ENCODE data around the gene ZNF684. TPM values are rescaled to one million over a fixed set of nuclear protein-coding genes. Genes with fewer than 3 reads are reported as not detected.
"Not testable (repeated sequence)": the region's sequence is repeated elsewhere in the genome, so short reads cannot be mapped to it uniquely, and the experiment has no call there.

ZNF684 gene
- total RNA-seq, 1 experiment from 2014 or later: 1.4 TPM

DNA sequence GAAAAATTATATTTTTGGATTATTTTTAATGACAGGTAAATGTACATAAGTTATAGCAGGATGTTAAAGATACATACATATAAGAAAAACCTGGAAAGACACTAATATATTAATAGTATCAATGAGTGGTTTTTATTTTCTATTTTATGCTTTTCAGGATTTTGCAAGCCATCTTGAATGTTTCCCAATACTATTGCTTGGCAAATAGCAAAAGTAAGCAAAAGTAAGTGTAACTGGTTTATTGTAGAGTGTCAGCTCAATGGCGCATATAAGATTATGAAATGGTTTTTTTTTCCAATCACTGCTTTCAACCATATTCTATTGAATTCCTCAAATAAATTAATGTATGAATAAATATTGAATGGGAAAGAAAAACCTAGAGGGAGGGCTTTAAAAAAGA, 36.4 kb downstream of the ZNF684 start:
- intact Hi-C loops (cut with micrococcal nuclease): no loop called here
- POLR2A ChIA-PET: interaction anchor here (0.7 kb wide), 1 partner anchor 118 kb away, joined by 4 read pairs; no protein-coding TSS in a partner anchor
- no peaks in the 10 kb centered on the region for H3K36me3 Mint-ChIP-seq (ENCODE audit: insufficient read depth, unreplicated experiment)
- no peak overlapping the region for H3K27ac Mint-ChIP-seq (ENCODE audit: low read depth, unreplicated experiment)
- H3K4me3 Mint-ChIP-seq (ENCODE audit: unreplicated experiment): no peak overlapping the region
- no peak for DNase-seq (ENCODE audit: unreplicated experiment)
- no TSS peak for BruUV-seq (replicated peaks)
- no peaks in the 10 kb centered on the region for H3K27me3 Mint-ChIP-seq (ENCODE audit: insufficient read depth, unreplicated experiment)
- CTCF ChIA-PET: interaction anchor here (0.7 kb wide), 1 partner anchor 35 kb away, joined by 3 read pairs; no protein-coding TSS in a partner anchor
- no peaks in the 10 kb centered on the region for H3K4me1 Mint-ChIP-seq (ENCODE audit: insufficient read depth, unreplicated experiment)
- H3K9me3 Mint-ChIP-seq (ENCODE audit: unreplicated experiment): no peaks in the 10 kb centered on the region
- TF ChIP-seq, protein P1, sequence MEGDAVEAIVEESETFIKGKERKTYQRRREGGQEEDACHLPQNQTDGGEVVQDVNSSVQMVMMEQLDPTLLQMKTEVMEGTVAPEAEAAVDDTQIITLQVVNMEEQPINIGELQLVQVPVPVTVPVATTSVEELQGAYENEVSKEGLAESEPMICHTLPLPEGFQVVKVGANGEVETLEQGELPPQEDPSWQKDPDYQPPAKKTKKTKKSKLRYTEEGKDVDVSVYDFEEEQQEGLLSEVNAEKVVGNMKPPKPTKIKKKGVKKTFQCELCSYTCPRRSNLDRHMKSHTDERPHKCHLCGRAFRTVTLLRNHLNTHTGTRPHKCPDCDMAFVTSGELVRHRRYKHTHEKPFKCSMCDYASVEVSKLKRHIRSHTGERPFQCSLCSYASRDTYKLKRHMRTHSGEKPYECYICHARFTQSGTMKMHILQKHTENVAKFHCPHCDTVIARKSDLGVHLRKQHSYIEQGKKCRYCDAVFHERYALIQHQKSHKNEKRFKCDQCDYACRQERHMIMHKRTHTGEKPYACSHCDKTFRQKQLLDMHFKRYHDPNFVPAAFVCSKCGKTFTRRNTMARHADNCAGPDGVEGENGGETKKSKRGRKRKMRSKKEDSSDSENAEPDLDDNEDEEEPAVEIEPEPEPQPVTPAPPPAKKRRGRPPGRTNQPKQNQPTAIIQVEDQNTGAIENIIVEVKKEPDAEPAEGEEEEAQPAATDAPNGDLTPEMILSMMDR (IDR thresholded peaks at IDR 0.05; ENCODE audit: unreplicated experiment): no peak

DNA sequence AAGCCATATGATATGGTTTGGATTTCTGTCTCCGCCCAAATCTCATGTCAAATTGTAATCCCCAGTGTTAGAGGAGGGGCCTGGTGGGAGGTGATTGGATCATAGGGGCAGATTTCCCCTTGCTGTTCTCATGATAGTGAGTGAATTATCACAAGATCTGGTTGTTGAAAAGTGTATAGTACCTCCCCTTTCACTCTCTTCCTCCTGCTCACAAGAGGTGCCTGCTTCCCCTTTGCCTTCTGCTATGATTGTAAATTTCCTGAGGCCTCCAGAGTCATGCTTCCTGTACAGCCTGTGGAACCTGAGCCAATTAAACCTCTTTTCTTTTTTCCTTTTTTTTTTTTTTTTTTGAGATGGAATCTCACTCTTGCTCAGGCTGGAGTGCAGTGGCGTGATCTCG, 43.4 kb downstream of the ZNF684 start:
- H3K4me3 Mint-ChIP-seq (ENCODE audit: unreplicated experiment); intact Hi-C loops (cut with micrococcal nuclease); POLR2A ChIA-PET; H3K27ac Mint-ChIP-seq (ENCODE audit: low read depth, unreplicated experiment); H3K27me3 Mint-ChIP-seq (ENCODE audit: insufficient read depth, unreplicated experiment); DNase-seq (ENCODE audit: unreplicated experiment); H3K36me3 Mint-ChIP-seq (ENCODE audit: insufficient read depth, unreplicated experiment); BruUV-seq (replicated peaks); H3K4me1 Mint-ChIP-seq (ENCODE audit: insufficient read depth, unreplicated experiment); H3K9me3 Mint-ChIP-seq (ENCODE audit: unreplicated experiment): not testable (repeated sequence)
- CTCF ChIA-PET: interaction anchor here (0.7 kb wide), 1 partner anchor 549 kb away, joined by 3 read pairs; no protein-coding TSS in a partner anchor

DNA sequence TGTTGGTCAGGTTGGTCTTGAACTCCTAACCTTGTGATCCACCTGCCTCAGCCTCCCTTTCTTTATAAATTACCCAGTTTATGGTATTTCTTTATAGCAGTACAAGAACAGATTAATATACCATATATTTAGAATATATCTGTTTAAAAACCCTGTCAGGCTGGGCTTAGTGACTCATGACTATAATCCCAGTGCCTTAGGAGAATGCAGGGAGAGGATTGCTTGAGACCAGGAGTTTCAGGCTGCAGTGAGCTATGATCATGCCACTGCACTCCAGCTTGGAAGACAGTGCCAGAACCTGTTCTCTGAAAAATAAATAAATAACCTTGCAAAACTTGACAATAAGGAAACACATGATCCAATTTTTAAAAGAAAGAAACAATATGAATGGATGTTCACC, 43.9 kb downstream of the ZNF684 start:
- no peak overlapping the region for H3K4me3 Mint-ChIP-seq (ENCODE audit: unreplicated experiment)
- TF ChIP-seq, protein P1 (IDR thresholded peaks at IDR 0.05; ENCODE audit: unreplicated experiment): no peak
- CTCF ChIA-PET: interaction anchor here (0.7 kb wide), 1 partner anchor 549 kb away, joined by 3 read pairs; no protein-coding TSS in a partner anchor
- no peaks in the 10 kb centered on the region for H3K9me3 Mint-ChIP-seq (ENCODE audit: unreplicated experiment)
- no peak overlapping the region for H3K27ac Mint-ChIP-seq (ENCODE audit: low read depth, unreplicated experiment)
- H3K27me3 Mint-ChIP-seq (ENCODE audit: insufficient read depth, unreplicated experiment): no peaks in the 10 kb centered on the region
- no peak for DNase-seq (ENCODE audit: unreplicated experiment)
- intact Hi-C loops (cut with micrococcal nuclease): no loop called here
- POLR2A ChIA-PET: no interaction called here
- H3K36me3 Mint-ChIP-seq (ENCODE audit: insufficient read depth, unreplicated experiment): no peaks in the 10 kb centered on the region
- no TSS peak for BruUV-seq (replicated peaks)
- H3K4me1 Mint-ChIP-seq (ENCODE audit: insufficient read depth, unreplicated experiment): no peaks in the 10 kb centered on the region

DNA sequence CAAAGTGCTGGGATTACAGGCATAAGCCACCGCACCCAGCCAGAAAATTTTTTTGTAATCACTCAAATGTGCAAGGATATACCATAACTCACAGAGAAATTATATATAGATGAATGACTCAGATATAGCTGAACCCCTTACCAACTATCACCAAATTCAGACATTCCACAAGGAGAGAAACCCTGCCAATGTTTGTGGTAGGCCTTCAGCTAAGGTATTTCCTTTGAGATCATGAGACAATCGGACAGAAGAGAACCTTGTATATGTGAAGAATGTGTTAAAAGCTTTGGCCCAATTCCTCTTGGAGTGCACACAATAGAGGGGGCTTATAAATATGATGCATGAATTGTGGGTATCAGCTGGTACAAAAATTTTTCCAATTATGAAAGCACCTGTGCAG, 50.7 kb downstream of the ZNF684 start:
- POLR2A ChIA-PET: interaction anchor here (0.7 to 1.5 kb wide), 2 partner anchors 50 to 79 kb away, joined by 4 to 5 read pairs; partner anchors contain the start of gene ZNF684
- CTCF ChIA-PET: interaction anchor here (0.5 to 1.2 kb wide), 3 partner anchors 11 to 40 kb away, joined by 4 read pairs; no protein-coding TSS in a partner anchor
- Mint-ChIP-seq H3K9me3 (ENCODE audit: unreplicated experiment) (no peaks in the 10 kb centered on the region), H3K27me3 (ENCODE audit: insufficient read depth, unreplicated experiment) (no peaks in the 10 kb centered on the region), H3K27ac (ENCODE audit: low read depth, unreplicated experiment) (no peak overlapping the region), H3K4me1 (ENCODE audit: insufficient read depth, unreplicated experiment) (no peaks in the 10 kb centered on the region), H3K4me3 (ENCODE audit: unreplicated experiment) (no peak overlapping the region), H3K36me3 (ENCODE audit: insufficient read depth, unreplicated experiment) (no peaks in the 10 kb centered on the region)
- no TSS peak for BruUV-seq (replicated peaks)
- intact Hi-C loops (cut with micrococcal nuclease): no loop called here
- TF ChIP-seq, protein P1 (IDR thresholded peaks at IDR 0.05; ENCODE audit: unreplicated experiment): no peak
- DNase-seq (ENCODE audit: unreplicated experiment): no peak

Measured in MCF 10A (cell line).